ENCODE measurements around the gene CUEDC1. TPM values are rescaled to one million over a fixed set of nuclear protein-coding genes. Genes with fewer than 3 reads are reported as not detected.
A peak's percentile ranks its signal among the peaks of the same experiment; 100 is the strongest.

Gene CUEDC1
- total and polyA plus RNA-seq, 2 of the 13 experiments (the other 11 are each of a cell fraction or from before 2014, with no cell fraction given), result 7.4 to 12.9 TPM

DNA sequence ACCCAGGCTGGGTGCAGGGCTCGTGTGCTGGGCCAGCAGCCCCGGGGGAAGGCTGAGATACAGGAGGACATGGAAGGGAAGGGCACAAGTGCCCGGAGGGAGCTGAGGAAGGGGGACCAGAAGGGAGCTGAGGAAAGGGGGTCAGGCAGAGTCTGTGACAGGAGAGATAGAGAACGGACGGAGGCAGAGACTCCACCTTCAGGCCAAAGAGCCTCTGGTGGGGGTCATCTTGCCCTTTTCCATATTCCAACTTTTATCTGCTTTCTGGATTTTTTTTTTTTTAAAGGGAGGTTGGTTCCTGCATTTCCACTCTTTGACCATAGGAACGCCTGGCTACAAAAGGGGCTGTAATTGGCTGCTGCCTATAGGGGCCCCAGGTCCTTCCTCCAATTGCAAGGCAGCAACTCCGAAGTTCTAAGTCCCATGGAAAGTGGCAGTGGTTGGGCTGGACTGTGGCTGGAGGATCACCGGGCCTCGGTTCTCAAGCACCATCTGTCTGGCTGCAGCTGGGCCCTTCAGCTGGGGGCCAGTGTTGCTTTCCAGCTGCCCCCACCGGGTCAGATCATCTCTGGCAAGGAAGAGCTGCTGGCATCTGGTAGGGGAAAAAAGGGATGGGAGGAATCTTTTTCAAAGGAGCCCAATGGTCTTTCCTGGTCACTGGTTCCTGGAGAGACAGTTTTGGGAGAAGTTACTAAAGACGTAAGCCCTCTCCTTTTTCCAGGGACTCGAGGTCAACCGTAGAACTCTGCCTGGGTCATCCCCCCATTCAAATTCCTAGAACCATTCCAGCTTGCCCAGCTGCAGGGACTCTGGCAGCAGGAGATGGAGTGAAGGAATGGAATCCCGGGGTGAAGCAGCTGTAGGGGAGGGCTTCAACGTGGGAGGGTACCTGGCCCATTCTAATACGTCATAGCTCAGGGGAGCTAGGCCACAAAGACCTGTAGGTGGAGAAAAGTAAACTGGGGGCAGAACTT, 92.2 kb downstream of the CUEDC1 start (continued):
- TF ChIP-seq ZNF367 (CRISPR knock-in tag; IDR thresholded peaks at IDR 0.05; ENCODE audit: borderline replicate concordance), result no peak; the same call in 1 of the 2 replicates
- TF ChIP-seq, protein P1, sequence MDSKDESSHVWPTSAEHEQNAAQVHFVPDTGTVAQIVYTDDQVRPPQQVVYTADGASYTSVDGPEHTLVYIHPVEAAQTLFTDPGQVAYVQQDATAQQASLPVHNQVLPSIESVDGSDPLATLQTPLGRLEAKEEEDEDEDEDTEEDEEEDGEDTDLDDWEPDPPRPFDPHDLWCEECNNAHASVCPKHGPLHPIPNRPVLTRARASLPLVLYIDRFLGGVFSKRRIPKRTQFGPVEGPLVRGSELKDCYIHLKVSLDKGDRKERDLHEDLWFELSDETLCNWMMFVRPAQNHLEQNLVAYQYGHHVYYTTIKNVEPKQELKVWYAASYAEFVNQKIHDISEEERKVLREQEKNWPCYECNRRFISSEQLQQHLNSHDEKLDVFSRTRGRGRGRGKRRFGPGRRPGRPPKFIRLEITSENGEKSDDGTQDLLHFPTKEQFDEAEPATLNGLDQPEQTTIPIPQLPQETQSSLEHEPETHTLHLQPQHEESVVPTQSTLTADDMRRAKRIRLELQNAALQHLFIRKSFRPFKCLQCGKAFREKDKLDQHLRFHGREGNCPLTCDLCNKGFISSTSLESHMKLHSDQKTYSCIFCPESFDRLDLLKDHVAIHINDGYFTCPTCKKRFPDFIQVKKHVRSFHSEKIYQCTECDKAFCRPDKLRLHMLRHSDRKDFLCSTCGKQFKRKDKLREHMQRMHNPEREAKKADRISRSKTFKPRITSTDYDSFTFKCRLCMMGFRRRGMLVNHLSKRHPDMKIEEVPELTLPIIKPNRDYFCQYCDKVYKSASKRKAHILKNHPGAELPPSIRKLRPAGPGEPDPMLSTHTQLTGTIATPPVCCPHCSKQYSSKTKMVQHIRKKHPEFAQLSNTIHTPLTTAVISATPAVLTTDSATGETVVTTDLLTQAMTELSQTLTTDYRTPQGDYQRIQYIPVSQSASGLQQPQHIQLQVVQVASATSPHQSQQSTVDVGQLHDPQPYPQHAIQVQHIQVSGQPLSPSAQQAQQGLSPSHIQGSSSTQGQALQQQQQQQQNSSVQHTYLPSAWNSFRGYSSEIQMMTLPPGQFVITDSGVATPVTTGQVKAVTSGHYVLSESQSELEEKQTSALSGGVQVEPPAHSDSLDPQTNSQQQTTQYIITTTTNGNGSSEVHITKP (CRISPR knock-in tag; IDR thresholded peaks at IDR 0.05; ENCODE audit: low read depth), result no peak
- no peak for TF ChIP-seq ZNF460 (CRISPR knock-in tag; IDR thresholded peaks at IDR 0.05; ENCODE audit: borderline replicate concordance)
- TF ChIP-seq ZNF274 (CRISPR knock-in tag; IDR thresholded peaks at IDR 0.05), result 0 out of 2 replicates have a peak, but pooled peaks have one; percentile 2
- TF ChIP-seq ZSCAN25 (CRISPR knock-in tag; IDR thresholded peaks at IDR 0.05), result peak; percentile 27; the same call in 1 of the 2 replicates
- peak; percentile 41; the same call in 1 of the 2 replicates for TF ChIP-seq ZNF788 (CRISPR knock-in tag; IDR thresholded peaks at IDR 0.05; ENCODE audit: borderline replicate concordance)
- TF ChIP-seq MLLT10 (CRISPR knock-in tag; IDR thresholded peaks at IDR 0.05), result no peak
- no peak for TF ChIP-seq ZMYM3 (CRISPR knock-in tag; IDR thresholded peaks at IDR 0.05)
- TF ChIP-seq CREM (IDR thresholded peaks at IDR 0.05), result peak; percentile 50; the same call in 1 of the 2 replicates
- TF ChIP-seq CREM (CRISPR knock-in tag; IDR thresholded peaks at IDR 0.05), result no peak
- TF ChIP-seq PHF8 (CRISPR knock-in tag; IDR thresholded peaks at IDR 0.05), result peak; percentile 76
- TF ChIP-seq KDM1A (CRISPR knock-in tag; IDR thresholded peaks at IDR 0.05), result no peak
- peak; percentile 89 for TF ChIP-seq POLR2AphosphoS5 (IDR thresholded peaks at IDR 0.05; ENCODE audit: low read depth, low read length)
- TF ChIP-seq, protein P2, sequence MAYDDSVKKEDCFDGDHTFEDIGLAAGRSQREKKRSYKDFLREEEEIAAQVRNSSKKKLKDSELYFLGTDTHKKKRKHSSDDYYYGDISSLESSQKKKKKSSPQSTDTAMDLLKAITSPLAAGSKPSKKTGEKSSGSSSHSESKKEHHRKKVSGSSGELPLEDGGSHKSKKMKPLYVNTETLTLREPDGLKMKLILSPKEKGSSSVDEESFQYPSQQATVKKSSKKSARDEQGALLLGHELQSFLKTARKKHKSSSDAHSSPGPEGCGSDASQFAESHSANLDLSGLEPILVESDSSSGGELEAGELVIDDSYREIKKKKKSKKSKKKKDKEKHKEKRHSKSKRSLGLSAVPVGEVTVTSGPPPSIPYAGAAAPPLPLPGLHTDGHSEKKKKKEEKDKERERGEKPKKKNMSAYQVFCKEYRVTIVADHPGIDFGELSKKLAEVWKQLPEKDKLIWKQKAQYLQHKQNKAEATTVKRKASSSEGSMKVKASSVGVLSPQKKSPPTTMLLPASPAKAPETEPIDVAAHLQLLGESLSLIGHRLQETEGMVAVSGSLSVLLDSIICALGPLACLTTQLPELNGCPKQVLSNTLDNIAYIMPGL (CRISPR knock-in tag; IDR thresholded peaks at IDR 0.05; ENCODE audit: borderline replicate concordance in 1 of 2, low read depth in 1 of 2), result peak in 1 of 2 experiments; percentile 59; a peak in 2 of 4 replicates
- TF ChIP-seq HHEX (CRISPR knock-in tag; IDR thresholded peaks at IDR 0.05), result no peak
- TF ChIP-seq SP1 (IDR thresholded peaks at IDR 0.05), result no peak
- no peak for TF ChIP-seq SP1 (CRISPR knock-in tag; IDR thresholded peaks at IDR 0.05)
- no peak for TF ChIP-seq ZNF777 (CRISPR knock-in tag; IDR thresholded peaks at IDR 0.05)
- TF ChIP-seq ZIK1 (CRISPR knock-in tag; IDR thresholded peaks at IDR 0.05; ENCODE audit: borderline replicate concordance, low read depth), result 0 out of 2 replicates have a peak, but pooled peaks have one; percentile 14
- TF ChIP-seq, protein P3, sequence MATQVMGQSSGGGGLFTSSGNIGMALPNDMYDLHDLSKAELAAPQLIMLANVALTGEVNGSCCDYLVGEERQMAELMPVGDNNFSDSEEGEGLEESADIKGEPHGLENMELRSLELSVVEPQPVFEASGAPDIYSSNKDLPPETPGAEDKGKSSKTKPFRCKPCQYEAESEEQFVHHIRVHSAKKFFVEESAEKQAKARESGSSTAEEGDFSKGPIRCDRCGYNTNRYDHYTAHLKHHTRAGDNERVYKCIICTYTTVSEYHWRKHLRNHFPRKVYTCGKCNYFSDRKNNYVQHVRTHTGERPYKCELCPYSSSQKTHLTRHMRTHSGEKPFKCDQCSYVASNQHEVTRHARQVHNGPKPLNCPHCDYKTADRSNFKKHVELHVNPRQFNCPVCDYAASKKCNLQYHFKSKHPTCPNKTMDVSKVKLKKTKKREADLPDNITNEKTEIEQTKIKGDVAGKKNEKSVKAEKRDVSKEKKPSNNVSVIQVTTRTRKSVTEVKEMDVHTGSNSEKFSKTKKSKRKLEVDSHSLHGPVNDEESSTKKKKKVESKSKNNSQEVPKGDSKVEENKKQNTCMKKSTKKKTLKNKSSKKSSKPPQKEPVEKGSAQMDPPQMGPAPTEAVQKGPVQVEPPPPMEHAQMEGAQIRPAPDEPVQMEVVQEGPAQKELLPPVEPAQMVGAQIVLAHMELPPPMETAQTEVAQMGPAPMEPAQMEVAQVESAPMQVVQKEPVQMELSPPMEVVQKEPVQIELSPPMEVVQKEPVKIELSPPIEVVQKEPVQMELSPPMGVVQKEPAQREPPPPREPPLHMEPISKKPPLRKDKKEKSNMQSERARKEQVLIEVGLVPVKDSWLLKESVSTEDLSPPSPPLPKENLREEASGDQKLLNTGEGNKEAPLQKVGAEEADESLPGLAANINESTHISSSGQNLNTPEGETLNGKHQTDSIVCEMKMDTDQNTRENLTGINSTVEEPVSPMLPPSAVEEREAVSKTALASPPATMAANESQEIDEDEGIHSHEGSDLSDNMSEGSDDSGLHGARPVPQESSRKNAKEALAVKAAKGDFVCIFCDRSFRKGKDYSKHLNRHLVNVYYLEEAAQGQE (IDR thresholded peaks at IDR 0.05; ENCODE audit: borderline replicate concordance in 1 of 2, low read depth in 1 of 2, low read length in 2 of 2), result no peak; a peak in 1 of 4 replicates
- peak; percentile 42; the same call in 1 of the 2 replicates for TF ChIP-seq HOXA3 (CRISPR knock-in tag; IDR thresholded peaks at IDR 0.05)

Measured in HepG2 (cell line).